HT1080 (cell line): ENCODE measurements around the gene SLC35E3. TPM values are rescaled to one million over a fixed set of nuclear protein-coding genes. Genes with fewer than 3 reads are reported as not detected.
"Not testable (repeated sequence)": the region's sequence is repeated elsewhere in the genome, so short reads cannot be mapped to it uniquely, and the experiment has no call there.

Experiments used
- DNase-seq: peaks from one replicate; pipeline ENCODE4 v3.0.0-alpha.2; 2015; ENCODE audit warnings: low read depth
- total RNA-seq: library from RNA; depleted of rRNA; stranded (reverse); fragments of >200 nt; shearing (Covaris generic); gene quantifications from 2 replicates; pipeline ENCODE4 v1.2.3, GENCODE V29; 2014; rRNA removed

The SLC35E3 gene
- total RNA-seq, 1 experiment from 2014 or later: 5.9 TPM

DNA sequence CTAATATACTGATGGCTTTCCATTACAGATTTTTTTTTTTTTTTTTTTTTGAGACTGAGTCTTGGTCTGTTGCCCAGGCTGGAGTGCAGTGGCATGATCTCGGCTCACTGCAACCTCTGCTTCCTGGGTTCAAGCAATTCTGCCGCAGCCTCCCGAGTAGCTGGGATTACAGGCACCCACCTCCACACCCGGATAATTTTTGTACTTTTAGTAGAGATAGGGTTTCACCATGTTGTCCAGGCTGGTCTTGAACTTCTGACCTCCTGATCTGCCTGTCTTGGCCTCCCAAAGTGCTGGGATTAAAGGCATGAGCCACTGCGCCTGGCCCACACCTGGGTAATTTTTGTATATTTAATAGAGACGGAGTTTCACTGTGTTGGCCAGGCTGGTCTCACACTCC, 65.6 kb downstream of the SLC35E3 start:
- DNase-seq: not testable (repeated sequence)

DNA sequence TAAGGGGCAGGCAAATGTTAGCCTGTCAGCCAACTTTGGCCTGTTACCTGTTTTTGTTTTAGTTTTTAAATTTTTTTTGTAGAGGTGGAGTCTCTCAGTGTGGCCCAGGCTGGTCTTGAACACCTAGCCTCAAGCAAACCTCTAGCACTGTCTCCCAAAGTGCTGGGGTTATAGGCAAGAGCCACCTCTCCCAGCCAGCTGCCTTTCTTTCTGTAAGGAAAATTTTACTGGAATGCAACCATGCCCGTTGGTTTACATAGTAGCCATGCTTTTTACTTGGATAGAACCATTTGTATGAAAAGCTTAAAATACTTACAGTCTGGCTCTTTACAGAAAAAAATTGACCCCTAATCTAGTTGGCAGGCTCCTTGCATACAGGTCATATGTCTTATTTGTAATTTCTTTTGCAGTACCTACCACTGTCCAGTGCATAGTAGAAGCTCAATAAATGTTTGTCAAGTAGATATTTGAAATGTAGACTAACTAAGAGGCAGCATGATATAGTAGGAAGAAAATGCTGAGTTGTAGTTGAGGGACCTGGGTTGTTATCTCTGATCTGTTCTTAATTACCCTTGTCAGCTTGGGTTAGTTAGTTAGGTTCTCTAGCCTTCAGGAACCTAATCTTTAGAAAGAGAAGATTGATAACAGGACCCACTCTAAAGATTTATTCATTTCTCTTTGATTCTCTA, 66.7 kb downstream of the SLC35E3 start:
- no peak for DNase-seq

DNA sequence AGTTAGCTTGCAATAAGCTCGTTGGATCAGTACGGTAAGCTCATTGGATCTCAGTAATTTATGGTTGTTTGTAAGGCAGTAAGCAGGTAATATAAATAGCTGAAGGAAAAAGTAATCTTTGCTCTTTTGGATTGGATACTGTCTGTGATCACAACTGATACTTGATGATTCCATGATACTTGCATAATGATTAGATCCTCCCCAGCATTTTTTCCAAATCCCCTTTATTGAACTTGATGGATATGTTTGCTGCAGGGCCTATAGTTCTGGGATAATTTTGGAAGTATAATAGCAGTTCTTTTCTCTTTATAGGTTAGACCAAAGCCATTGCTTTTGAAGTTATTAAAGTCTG, 67.2 kb downstream of the SLC35E3 start:
- no peak for DNase-seq

DNA sequence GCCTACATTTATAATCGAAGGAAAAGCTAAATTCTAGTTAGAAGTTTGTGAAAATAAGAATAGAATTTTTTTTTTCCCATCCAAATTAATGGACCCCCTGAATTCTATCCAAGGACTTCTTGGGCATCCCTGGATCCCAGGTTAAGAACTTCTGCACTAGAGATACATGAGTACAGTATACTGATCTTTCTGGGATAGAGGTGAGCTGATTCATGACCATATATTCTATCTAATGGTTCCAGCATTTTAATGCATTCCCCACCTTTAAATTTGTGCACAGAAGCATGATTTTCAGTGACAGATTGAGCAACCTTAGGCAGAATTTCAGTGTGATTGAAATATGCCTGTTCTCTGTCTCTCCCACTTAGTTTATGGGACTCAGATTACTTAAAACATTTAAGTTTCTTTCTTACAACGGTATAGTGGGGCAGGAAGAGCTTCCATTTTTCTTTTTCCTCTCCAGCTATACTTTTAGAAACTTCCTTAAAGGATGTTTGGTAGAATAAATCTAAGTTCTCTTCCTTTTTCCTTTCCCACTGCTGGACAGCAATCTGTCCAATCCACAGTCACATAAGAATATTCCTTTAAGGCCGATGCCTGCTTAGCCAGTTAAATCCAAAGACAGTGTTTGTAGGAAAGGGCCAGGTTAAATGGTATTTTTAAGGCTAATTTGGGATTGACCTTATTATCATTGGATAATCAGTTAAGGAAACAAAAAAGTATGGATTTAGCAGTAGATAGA, 68.7 kb downstream of the SLC35E3 start:
- no peak for DNase-seq

DNA sequence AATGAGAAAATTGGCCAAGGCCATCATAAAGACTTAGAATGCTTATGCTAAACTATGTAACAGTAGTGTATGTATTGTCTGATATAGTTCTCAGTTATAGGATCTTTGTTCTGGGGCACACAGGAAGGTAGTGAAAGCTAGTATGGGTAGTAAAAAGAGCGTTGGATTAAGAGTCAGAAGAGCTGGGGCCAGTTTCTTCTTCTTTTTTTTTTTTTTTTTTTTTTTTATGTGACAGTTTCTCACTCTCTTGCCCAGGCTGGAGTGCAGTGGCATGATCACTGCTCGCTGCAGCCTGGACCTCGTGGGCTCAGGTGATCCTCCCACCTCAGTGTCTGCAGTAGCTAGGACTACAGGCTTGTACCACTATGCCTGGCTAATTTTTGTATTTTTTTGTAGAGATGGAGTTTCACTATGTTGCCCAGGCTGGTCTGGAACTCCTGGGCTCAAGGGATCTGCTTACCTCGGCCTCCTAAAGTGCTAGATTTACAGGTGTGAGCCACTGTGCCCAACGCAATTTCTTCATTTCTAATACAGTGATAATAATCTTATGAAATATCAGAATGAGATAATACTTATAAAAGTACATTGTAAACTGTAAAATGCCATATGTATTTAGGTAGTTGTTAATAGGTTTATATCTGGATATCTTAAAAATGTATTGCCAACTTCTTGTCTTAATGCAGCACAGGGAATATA, 69.4 kb downstream of the SLC35E3 start:
- DNase-seq: no peak

DNA sequence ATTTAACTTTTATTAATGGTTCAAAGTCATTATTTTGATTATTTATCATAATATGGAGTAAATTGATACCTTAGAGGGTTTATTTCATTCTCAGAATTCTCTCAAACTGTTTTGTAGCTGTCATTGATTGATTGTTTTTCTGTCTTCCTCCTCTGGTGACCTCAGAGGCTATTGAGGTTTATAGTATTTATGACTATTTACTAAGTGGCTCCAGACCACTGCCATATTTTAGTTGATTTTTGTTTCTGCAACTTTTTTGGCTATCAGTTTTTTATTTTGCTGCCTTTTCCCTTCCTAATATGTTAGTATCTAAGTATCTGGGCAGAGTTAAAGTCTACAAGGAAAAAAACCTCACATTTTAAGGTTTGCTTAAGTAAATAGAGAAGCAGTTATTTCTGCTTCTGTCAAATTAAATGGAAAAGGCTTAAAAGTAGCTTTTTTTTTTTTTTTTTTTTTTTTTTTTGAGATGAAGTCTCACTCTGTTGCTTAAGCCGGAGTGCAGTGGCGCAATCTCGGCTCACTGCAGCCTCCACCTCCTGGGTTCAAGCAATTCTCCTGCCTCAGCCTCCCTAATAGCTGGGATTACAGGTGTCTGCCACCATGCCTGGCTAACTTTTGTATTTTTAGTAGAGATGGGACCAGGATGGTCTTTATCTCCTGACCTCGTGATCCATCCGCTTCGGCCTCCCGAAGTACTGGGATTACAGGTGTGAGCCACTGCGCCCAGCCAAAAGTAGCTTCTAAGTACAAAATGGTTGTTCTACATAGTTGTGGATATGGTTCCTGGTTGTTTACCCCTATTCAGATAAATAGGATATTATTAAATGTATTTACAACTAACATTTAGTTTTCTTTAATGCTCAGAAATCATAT, 70.2 kb downstream of the SLC35E3 start:
- DNase-seq: no peak

DNA sequence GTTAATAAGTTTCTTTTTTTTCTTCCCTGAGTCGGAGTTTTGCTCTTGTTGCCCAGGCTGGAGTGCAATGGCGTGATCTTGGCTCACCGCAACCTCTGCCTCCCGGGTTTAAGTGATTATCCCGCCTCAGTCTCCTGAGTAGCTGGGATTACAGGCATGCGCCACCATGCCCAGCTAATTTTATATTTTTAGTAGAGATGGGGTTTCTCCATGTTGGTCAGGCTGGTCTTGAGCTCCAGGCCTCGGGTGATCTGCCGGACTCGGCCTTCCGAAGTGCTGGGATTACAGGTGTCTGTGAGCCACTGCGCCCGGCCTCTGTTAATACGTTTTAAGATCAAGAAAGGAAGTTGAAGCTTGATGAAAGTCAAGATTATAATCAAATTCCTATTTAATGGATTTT, 73.5 kb downstream of the SLC35E3 start:
- not testable (repeated sequence) for DNase-seq

DNA sequence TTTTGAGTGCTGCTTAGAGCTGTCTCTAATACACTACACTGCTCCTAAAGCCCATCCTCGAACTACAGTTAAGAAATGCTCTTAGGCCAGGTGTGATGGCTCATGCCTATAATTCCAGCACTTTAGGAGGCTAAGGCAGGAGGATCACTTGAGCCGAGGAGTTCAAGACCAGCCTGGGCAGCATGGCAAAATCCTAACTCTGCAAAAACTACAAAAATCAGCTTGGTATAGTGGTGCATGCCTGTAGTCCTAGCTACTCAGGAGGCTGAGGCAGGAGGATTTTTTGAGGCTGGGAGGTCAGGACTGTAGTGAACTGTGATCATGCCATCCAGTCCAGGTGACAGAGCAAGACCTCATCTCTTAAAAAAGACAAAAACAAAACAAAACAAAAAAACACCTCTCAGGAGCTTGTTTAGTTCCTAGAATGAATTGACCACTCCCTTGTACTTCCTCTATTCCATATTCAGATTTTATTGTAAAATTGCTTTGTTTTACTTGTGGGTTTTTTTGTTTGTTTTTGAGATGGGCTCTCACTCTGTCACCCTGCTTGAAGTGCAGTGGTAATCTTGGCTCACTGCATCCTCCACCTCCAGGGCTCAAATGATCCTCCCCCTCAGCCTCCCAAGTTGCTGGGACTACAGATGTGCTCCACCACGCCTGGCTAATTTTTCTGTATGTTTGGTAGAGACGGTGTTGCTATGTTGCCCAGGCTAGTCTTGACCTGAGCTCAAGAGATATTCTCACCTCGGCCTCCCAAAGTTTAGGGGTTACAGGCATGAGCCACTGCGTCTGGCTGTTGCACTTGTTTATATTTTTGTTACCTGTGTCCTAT, 75.6 kb downstream of the SLC35E3 start:
- DNase-seq: no peak

DNA sequence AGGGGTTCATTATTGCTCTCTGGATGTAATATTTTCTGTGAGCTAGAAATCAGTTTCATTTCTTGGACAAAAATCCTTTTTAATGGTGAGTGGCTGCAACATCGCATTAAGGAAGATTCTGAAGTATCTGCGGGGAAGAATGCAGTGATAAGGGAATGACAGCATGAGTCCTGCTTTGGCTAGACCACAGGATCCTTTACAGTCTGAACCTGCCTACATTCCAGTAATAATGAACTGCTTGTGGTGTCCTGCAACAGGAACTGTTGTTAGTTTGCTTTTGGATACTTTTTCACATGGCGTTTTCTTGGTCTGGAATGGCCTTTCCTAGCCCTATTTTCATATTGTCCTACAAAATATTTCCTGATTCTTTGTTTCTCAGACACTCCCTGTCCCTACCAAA, 77.7 kb downstream of the SLC35E3 start:
- no peak for DNase-seq

DNA sequence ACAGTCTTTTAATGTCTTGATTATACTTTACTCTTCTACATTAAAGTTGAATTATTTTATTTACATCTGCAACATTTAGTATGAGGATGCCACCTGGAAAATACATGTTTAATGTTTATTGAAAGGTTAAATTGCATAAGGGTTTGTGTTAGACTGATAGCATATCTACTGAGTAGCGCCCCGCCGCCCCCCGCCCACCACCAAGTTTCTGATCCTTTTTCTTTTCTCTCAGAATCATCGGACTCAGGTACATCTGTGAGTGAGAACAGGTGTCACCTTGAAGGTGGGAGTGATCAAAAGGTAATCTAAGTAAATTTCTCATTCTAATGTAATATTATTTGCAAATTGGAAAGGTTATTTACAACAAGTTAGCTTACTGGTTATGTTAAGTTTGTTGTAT, 78.2 kb downstream of the SLC35E3 start:
- DNase-seq: no peak

DNA sequence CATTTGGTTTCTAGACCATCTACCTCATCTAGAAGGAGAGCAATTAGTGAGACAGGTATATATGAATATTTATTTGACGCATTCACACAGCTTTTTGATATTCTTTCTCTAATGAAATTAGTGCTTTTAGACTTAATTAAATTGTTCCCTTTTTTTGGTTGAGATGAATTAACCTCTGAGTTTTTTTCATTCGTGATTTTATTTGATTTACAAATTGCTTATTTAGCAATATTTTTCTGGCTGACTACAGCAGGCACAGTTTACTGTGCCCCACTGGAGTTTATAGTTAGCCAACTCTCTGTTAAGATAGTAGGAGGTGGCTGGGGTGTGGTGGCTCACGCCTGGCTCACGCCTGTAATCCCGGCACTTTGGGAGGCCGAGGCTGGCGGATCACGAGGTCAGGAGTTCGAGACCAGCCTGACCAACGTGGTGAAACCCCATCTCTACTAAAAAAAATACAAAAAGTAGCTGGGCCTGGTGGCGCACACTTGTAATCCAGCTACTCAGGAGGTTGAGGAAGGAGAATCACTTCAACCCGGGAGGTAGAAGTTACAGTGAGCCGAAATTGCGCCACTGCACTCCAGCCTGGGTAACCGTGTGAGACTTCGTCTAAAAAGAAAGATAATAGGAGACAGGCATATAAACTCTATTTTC, 78.7 kb downstream of the SLC35E3 start:
- DNase-seq: no peak

DNA sequence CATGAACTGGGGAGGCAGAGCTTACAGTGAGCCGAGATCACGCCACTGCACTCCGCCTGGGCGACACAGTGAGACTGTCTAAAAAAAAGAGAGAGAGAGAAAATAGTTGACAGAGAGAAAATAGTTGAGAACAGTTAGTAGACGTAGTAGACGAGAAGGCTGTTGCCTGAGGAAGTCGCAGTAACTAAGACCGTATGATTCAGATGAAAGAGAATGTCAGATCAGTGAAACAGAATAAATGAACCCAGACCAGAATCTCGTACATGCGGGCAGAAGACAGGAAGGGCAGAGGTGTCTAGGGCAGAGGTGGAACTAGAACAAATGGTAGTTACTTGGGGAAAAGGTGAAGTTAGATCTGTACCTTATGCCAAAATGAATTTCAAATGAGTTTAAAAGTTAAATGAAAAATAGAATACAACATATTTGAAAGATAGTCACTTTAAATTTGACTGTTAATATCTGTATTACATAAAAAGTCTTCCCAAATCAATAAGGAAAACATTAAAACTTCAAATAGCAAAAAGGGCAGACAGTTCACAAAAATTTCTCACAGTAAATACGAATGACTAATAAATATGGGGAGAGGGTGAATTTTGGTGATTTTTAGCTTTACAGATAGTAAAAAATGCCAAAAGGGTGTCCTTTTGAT, 79.7 kb downstream of the SLC35E3 start:
- DNase-seq: no peak

DNA sequence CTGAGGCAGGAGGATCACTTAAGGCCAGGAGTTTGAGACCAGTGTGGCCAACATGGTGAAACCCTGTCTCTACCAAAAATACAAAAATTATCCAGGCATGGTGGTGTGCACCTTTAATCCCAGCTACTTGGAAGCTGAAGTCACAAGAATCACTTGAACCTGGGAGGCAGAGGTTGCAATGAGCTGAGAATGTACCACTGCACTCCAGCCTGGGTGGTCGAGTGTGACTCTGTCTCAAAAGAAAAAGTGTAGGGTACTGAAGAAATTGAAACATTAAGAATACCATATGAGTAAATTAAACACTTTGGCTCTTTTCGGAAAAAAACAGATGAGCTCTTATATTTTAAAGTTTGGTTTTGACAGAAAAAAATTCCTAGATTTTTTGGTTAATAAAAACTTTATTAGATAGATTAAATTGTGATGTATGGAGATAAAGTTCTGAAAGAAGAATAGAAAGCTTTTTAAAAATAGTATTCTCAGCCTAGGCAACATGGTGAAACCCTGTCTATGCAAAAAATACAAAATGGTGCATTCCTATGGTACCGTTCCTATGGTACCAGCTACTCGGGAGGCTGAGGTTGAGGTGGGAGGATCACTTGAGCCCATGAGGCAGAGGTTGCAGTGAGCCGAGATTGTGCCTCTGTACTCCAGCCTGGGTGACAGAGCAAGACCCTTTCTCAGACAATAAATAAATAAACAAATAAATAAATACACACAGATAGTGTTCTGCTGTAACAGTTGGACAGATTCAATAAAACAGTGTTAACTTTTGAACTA, 82.1 kb downstream of the SLC35E3 start:
- DNase-seq: no peak

DNA sequence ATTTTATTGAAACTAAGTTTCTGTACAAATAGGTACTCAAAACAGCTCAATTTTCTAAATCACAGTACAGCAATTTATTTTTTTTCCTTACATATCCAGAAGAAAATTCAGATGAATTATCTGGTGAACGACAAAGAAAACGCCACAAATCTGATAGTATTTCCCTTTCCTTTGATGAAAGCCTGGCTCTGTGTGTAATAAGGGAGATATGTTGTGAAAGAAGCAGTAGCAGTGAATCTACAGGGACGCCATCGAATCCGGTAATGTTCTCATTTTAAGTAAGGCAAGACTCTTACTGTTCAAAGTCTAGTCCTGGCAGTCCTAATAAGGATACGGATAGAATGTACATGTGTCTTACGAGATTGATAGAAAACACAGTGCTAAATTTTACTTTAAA, 82.7 kb downstream of the SLC35E3 start:
- DNase-seq: no peak

Other genes with a start within 250 kb of the SLC35E3 start
- gene RAP1B, start 135.3 kb upstream of the SLC35E3 start, total RNA-seq: 183 and 229 TPM in 2 replicates
- 106 and 111 TPM in 2 replicates for gene NUP107, start 59.2 kb upstream of the SLC35E3 start, total RNA-seq
- 113 and 135 TPM in 2 replicates for gene MDM2, start 62.0 kb downstream of the SLC35E3 start, total RNA-seq
- not detected in 2 replicates for gene CPM, start 187.0 kb downstream of the SLC35E3 start, total RNA-seq